HG03064 (cell line): ENCODE measurements around the gene FER1L5.

Experiments used
- ATAC-seq: cut with Tn5 transposase; IDR thresholded peaks from one replicate; pipeline ENCODE4 v1.9.1; 2021; ENCODE audit warnings: low read depth; ENCODE audit not compliant: unreplicated experiment

Gene FER1L5

DNA sequence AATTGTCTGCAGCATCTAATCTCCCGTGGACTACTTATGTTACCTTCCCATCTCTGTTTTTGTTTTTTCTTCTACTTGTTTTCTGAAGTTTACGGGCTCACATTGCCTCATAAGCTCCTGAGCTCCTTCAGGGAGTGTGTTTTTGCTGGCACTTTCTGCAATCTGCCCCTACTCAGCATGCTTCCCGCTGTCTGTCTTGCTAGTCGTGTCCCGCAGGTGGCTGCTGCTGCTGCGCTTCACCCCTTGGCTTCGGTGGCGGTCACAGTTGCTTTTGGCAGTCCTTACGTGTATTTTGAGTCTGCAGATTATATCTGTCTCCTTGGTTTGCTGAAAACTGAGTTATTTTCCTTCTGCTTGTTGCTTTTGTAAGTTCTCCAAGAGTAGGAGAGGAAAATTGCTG is 37.3 kb downstream of the FER1L5 start:
- ATAC-seq = no peak

DNA sequence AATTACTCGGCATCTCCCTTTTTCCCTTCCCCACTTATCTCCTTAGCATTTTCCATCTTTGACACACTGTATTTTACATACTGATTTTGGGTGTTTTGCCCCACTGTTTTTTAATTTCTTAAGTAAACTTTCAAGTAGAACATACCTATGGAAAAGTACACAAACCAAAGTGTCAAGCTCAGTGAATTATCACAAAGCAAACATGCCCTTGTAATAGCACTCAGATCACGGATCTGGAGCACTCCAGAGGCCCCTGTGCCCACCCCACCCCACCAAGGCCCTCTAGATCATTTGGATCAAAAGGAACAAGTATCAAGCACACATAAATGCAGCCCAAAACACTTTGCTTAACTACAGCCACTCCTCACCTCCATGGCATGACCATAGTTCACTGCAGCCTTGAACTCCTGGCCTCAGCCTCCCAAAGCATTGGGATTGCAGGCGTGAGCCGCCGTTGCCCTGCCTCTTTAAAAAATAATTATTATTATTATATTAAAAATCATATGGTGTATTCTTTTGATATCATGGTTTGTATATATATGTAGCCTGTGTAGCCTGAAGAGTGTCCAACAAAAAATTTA is 38.1 kb downstream of the FER1L5 start:
- no peak for ATAC-seq

DNA sequence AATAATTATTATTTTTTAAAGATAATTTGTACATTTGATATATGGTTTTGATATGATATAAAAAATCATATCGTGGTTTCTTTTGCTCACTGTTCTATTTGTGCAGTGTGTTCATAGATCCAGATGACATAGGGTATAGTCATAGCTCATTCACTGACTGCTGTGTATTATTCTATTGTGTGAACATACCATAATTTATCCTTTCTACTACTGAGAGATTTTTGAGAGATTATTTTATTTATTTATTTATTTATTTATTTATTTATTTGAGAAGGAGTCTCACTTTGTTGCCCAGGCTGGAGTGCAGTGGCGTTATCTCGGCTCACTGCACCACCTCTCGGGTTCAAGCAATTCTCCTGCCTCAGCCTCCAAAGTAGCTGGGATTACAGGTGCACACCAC is 39.0 kb downstream of the FER1L5 start:
- ATAC-seq = no peak

DNA sequence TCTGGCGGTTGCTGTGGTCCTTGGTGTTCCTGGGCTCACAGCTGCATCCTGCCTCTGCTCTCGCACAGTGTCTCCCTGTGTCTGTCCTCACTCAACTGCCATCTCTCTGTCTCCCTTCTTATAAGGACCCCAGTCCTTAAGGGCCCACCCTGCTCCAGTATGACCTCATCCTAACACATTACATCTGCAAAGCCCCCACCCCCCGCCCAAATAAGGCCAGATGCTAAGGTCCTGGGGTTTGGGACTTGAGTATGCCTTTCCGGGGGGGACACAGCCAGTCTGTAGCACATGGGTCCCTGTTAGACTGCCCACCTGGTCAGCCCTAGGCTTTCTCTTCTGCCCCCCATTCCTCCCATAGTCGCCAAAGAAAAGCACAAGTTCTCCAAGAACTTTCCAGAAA is 40.7 kb downstream of the FER1L5 start:
- no peak for ATAC-seq

DNA sequence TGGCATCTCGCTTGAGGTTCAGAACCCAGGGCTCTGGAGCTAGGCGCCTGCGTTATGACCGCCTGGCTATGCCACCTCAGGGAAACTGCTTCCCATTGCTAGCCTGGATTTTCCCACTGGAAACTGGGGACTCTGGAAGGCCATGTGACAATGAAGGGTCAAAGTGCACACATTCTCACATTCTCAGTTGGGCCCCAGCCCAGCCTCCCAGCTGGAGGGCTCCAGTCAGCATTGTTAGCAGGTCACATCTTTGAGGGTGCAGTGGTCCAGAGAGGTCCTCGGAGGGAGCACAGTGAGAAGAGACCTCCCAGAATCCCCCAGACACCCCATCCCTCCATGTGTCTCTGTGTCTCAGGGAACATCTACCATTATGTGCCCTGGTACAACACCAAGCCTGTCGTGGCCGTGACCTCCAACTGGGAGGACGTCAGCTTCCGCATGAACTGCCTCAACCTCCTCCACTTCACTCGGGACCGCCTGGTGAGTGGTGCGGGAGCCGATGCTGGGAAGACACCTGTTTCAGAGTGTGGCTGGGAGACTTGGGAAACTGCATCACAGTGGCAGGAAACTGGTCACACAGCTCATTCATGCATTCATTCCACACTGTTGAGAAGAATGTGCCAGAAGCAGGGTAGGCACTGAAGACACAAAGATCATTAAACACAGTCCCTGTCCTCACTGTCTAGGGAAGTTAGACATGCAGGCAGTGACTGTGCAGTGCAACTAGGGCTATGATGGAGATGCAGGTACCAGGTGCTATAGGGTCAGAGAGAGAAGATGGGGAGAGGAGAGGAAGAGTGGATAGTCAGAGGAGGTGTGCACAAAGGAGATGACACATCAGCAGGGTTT is 41.6 kb downstream of the FER1L5 start:
- no peak for ATAC-seq

DNA sequence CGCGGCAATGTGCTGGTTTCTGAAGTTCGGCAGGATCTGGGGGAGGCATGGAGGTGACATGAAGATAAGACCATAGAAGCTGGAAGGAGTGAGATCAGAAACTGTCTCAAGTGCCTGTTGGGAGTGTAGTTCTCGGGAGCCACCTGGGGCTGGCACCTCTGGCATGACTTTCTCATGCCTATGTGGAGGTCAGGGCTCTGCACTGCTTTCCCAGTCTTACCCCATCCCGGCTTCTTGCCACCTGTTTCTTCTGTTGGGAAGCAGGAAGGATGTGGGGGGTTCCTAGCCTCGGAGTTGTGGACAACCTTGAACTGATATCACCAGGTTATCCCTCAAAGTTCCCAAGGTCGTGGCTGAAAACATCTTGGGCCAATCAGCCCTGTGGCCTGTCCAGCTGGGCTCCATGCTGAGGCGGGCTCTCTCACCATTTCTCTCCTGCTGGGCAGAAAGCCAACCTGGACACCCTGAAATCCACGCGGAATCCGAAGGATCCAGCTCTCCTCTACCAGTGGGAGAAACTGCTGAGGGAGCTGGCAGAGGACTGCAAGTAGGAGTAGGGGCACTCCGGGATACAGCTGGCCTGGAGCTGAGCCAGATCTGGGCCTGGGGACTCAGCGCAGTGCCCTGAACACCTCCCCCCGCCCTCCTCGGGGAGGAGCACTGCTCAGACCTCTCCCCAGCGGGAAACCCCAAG is 42.5 kb downstream of the FER1L5 start:
- ATAC-seq = no peak

DNA sequence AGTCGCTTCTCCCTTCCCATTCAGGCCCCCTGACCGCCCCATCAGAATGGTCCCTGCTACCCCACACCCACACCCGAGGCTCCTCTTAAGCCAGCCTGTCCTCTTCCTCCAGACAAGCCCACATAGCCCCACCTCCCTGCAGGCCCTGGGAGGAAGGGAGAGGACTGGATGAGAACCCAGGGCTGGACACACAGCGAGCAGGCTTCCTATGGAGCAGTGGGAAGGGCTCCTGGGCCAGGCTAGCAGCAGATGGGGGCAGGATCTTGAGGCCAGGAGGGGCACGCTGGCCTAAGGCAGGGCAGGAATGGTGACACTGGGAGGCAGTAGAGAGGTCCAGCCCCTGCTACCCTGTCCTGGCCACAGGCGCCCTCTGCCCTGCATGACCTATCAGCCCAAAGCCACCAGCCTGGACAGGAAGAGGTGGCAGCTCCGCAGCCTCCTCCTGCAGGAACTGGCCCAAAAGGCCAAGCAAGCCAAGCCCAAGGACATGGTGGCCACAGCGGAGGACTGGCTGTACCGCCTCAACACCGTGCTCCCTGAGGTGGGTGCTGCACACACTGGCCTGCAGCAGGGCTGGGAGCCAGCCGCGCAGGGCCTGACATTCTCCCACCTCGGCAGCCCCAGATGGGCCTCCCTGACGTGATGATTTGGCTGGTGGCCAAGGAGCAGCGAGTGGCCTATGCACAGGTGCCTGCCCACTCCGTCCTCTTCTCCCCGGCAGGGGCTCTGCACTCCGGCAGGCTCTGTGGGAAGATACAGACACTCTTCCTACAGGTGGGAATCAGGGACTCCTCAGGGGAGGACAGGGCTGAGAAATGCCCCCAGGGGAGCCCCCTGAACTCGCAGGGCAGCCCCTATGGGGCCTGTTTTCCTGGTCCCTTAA is 43.3 kb downstream of the FER1L5 start:
- ATAC-seq = no peak

DNA sequence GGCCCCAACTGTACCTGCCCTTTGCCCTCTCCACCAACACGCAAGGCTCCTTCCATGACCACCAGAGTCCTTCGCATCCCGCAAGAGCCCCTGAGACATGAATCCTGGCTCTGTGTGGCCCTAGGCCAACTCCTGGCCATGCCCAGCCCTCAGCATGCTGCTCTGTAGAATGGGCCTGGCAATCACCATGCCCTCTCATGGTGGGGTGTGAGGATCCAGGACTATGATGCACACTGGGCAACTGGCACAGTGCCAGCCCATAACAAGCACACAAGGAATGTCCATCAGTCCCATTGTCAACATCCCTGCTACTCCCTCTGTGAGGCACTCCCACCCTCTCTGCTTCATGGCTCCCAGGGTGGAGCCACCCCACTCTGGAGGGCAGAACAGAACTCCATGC is 44.7 kb downstream of the FER1L5 start:
- ATAC-seq = no peak

DNA sequence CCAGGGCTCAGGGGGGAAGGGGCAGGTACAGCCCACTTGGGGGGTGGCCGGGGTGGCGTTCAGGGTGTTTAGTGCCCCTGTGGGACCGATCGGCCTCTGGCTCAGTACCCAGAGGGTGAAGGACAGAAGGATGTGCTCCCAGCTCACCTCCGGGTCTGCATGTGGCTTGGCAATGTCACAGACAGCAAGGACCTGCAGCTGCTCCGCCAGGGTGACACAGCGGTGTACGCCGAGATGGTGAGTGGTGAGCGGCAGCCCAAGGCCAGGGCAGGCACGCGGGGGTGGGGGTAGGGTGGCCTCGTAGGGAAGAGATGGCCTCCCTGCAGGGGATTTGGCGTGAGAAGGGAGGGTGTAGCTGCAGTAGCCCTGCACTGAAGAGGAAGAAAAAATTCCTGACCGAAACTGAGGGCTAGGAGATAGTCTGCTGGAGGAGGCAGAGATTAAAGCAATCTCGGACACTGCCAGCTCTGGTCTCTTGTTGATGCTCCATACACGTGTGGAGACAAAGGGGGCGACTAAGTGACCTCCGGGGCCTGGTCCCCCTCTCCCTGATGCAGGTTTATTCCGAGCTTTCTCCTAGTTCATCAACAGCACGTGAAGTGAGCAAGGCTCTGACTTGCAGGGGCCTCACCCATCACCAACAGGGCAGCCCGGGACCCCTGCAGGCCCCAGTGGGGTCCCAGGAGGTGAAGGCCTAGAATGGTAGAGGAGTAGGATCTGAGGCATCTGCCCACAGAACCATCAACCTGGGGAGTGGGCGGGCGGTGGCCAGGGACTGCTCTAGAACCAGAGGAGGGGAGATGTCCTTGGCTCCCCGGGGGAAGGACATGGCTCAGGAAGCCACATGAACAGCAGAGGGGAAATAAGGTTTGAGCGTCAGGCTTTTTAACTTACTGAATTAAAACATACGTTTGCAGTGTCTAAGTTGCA is 45.4 kb downstream of the FER1L5 start:
- ATAC-seq = no peak

DNA sequence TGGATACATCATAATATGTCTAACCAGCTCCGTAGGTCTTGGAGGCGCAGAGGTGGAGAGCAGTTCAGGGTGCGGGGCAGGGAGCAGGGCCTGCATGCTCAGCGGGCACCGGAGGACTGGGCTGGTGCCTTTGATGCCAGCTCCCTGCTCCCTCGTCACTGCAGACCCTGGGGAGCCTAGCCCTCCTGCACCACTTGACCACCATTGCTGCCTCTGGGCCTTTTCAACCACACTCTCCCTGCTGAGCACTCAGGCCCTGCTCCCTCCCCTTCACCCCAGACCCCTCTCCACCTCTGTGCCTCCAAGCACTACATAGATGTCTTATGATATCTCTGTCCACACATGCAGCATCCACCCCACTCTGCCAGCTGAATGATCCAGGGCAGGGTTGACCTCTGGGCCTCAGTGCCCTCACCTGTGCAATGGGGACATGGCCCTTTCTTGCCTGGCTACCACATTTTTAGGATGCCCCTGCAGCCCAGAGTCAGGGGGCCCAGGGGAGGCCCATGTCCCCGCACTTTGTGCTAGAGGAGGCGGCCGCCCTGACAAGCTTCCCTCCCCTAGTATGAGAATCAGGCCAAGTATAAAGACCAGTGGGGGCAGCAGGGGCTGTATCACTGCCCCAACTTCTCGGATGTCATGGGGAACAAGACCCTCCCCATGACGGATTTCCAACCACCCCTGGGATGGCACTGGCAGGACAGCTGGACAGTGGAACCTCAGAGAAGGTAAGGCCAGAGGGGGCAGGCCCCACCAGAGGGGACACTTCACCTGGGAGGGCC is 46.3 kb downstream of the FER1L5 start:
- ATAC-seq = no peak

DNA sequence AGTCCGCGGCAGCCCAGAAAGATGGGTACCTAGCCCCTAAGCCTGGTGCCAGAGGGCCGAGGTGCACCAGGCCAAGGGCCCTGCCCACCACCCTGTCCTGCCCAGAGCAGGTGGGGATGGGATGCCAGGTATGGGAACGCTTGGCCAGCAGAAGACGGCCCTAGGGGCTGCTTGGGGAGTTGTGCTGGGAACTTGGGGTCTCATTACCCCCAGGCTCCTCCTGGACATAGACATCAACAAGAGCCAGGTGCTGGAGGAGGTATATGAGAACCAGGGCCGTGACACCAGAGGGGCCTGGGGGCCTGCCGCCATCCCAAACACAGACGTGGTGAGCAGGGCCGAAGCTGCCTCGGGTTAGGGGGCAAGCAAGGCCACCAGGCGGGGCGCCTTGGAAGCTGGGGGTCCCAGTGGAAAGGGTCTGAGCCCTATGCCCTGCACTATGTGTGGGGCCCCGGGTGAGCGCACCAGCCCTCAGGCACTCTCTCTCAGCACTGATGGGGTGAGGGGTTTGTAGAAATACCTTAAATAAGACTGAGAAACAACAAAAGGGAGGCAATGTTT is 46.9 kb downstream of the FER1L5 start:
- no peak for ATAC-seq

DNA sequence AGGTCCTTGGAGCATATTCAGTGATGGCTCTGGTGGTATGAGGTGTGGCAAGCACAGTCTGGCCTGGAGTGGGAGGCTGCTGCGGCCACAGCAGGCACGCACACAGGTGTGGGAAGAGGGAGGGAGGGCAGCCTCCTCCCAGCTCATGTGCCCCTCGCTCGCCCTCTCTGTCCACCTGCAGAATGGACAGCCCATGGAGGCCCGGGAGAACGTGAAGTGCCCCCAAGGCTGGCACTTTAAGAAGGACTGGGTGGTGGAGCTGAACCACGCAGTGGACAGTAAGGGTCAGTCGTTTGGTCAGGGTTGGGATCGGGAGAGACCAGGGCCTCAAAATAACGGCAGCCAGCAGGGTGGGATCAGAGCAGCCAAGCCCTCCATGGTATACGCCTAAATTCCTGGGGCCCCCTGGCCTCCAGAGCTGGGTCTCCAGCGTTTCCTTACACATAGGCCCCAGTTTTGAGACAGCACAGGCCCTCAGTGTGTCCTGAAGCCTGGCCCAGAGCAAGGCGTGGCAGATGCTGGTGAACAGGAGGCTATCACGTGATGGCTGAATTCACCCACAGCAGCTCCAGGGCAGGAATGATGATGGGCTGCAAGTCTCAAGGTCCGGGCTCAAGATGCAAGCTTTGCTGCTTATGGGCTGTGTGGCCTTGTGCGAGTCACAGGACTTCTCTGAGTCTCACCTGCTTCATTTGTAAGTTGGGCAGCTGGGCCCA is 47.9 kb downstream of the FER1L5 start:
- no peak for ATAC-seq

DNA sequence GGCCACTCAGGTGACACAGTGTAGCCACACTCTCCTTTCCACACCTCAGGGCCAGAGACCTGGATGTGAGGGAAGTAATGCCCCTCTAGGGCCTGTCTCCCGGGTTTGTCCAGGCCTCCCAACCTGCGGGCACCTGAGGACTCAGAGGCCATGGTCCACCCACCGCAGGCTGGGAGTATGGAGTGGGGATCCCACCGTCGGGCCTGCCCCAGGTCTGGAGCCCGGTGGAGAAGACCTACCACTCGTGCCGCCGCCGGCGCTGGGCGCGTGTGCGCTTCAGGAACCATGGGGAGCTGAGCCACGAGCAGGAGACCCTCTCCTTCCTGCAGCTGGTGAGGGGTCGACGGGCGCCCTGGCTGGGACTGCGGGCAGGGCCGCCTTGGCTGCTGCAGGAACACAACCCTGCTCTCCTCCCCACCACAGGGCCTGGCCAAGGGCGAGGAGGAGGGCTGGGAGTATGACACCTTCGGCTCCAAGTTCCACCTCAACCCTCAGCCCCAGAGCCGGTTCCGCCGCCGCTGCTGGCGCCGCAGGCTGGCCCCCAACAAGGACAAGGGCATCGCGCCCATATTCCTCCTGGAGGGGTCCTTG is 48.6 kb downstream of the FER1L5 start:
- ATAC-seq = no peak

DNA sequence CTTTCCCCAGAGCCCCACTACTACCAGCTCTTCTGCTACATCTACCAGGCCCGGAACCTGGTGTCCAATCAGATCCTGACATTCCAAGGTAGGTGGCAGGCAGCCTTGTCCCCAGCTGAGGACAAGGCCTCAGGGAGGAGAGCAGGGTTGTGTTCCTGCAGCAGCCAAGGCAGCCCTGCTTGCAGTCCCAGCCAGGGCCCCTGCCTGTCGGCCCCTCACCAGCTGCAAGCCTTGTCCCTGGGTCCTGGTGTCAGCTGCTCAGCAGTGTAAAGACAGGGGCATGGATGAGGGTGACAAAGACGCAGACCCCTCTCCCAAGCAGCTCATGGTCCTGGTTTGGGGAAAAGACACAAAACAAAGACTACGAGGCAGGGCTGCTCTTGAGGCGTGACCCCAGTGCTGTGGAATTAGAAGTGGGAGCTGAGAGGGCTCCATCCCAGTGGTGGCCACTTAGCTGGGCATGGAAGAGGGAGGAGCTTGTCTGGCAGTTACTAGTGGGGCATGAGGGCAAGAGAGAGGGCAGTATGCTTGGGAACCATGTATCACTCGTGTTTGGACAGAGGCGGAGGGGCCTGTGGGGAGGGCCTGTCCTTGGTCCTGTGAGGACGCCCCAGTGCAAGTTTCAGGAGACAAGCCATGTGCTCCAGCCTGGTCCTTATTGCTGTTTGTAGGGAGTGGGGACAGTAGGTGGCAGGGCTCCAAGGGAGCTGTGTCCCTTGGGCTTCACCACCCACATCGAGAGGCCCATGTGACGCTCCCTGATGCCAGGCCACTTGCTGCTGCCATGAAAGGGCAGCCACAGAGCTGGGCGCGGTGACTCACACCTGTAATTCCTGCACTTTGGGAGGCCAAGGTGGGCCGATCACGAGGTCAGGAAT is 49.8 kb downstream of the FER1L5 start:
- ATAC-seq = no peak

DNA sequence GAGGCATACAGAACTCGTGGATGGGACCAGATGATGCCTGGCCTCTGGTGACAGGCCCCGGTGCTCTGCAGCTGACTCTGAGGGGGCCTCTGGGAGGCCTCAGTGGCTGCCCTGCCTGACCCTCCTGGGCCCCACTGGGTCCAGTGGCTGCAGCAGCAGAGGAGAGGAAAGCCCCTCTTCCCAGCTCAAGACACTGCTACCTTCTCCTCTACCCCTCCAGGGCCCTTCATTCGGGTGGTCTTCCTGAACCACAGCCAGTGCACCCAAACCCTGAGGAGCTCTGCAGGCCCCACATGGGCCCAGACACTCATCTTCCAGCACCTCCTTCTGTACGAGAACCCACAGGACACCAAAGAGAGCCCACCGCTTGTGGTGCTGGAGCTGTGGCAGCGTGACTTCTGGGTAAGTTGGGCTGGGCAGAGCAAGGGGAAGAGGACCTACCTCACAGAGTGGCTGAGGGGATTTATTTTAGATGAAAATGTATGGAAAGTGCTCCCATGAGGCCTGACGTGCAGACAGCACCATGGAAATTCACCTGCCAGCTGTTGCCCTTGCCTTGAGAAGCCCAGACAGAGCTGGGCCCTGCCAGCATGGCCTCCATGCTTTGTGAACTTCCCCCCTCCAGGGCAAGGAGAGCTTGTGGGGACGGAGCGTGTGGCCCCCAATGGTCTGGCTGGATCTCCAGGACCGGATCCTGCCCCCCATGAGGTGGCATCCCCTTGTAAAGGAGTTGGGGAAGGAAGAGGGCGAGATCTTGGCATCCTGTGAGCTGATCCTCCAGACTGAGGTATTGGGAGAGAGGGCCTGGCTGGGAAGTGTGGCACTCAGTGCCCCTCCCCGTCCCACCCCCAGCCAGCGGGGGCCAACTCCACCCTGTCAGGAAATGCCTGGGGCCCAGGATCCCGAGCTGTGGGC is 51.0 kb downstream of the FER1L5 start:
- no peak for ATAC-seq

DNA sequence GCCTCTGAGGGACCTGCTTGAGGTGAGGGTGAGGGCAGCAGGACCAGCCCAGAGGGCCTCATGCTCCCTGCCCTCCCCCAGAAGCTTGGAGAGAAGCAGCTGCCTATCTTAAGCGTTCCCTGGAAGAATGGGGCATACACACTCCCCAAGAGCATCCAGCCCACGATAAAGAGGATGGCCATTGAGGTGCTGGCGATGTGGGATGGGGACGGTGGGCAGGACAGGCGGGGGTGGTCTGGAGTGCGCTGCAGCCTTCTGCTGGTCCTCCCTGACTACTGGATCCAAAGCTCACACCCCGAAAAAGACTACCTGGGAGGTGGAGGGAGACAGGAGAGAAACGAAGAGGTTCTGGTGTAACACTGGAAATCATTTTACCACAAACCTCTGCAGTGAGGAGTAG is 51.7 kb downstream of the FER1L5 start:
- ATAC-seq = no peak
